Esophagus squamous epithelium (tissue), 5 donors: ENCODE results near the gene MMADHC. TPM values are rescaled to one million over a fixed set of nuclear protein-coding genes. Genes with fewer than 3 reads are reported as not detected.
A peak's percentile ranks its signal among the peaks of the same experiment; 100 is the strongest.

Experiments used
- DNase-seq: peaks from one replicate; lab custom pipeline; 2025; lab: John Stamatoyannopoulos, UW
- H3K27ac ChIP-seq, 4 donors: fragments of 200-600 bp; sonication (generic); one replicate each; pipeline ENCODE4 v1.5.1; 2016 to 2019; ENCODE audit warnings: mild to moderate bottlenecking in 1 of 4
- H3K27me3 ChIP-seq, 4 donors: fragments of 200-600 bp; sonication (generic); 1 replicate in 3 of 4; 2 replicates in 1 of 4; pipeline versions ENCODE4 v1.5.1 to v1.6.0; 2017 to 2021; ENCODE audit warnings: antibody characterized with exemption in 1 of 4
- H3K36me3 ChIP-seq, 3 donors: fragments of 200-600 bp; sonication (generic); one replicate each; pipeline ENCODE4 v1.5.1; 2016 to 2019
- H3K4me1 ChIP-seq, 3 donors: fragments of 200-600 bp; sonication (generic); one replicate each; pipeline ENCODE4 v1.5.1; 2017 to 2019
- H3K4me3 ChIP-seq, 4 donors: fragments of 200-600 bp; sonication (generic); 1 replicate in 3 of 4; 2 replicates in 1 of 4; pipeline ENCODE4 v1.5.1; 2016 to 2019; ENCODE audit warnings: mild to moderate bottlenecking in 2 of 4, moderate library complexity in 1 of 4
- H3K9me3 ChIP-seq, 3 donors: fragments of 200-600 bp; sonication (generic); one replicate each; pipeline ENCODE4 v1.5.1; 2016 to 2019
- CTCF ChIP-seq, 6 experiments: fragments of 450-650 bp in 4 of 6; fragments of 200-600 bp in 2 of 6; sonication (generic) in 2 of 6; IDR thresholded peaks; one replicate each; pipeline ENCODE4 v1.5.1; 2016 to 2019; ENCODE audit warnings: antibody characterized with exemption in 6 of 6, mild to moderate bottlenecking in 4 of 6, moderate library complexity in 4 of 6
- POLR2A ChIP-seq, 4 donors: fragments of 450-650 bp; IDR thresholded peaks; one replicate each; pipeline ENCODE4 v1.6.1; 2017; ENCODE audit warnings: antibody characterized with exemption in 4 of 4, mild to moderate bottlenecking in 4 of 4, moderate library complexity in 3 of 4
- WGBS, 2 donors: methylation state at CpG; one replicate each; pipeline ENCODE4 v1.1.5; 2018; 5-methylcytosine and 5-hydroxymethylcytosine counted together
- intact Hi-C: fragments of 100-400 bp; cut with DNase I; formaldehyde crosslinking; loops from one replicate; pipeline ENCODE4 v1.15.0; 2022
- total RNA-seq, 4 donors: library from RNA; depleted of rRNA; stranded (reverse); fragments of >200 nt; gene quantifications; one replicate each; pipeline ENCODE4 v1.1.0, GENCODE V29; 2016
- donor health status: DM: yes; HTN: yes; CAD: no.

MMADHC gene
- total RNA-seq, 4 donors from 2014 or later: 71.9 to 134 (median 110) TPM

DNA sequence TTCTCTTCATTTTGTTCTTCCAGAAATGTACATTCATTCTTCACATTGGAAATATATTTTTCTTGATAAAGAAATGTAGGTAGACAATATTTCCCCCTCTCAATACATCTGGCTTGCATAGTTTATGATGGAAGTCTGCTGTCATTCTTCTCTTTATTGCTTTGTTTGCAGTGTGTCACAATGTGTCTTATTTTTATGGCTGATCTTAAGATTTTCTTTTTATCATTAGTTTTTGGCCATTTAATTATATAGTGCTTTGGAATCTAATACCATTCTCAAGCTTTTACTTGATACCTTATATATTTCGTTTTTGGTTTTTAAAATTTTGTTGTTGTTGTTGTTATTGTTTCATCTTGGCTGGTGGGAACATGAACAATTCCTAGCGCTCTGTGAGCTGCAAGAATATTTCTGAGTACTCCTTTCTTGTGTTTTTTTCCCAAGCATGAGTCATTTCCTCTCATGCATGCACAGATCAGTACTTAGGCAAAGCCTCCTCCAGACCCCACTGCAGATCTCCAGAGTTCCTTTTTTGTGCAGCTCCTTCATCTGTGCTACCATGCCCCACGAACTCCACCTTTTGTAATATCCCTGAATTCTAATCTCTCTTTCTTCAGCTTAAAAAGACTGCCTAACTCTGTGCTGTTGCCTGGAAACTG is 13.7 kb upstream of the MMADHC start:
- H3K36me3 ChIP-seq: no peaks in the 10 kb centered on the region
- H3K27ac ChIP-seq: no peak overlapping the region
- H3K4me1 ChIP-seq: peaks cover 0 to 10% (median 2%) of the 10 kb centered on the region in 3 donors
- no peaks in the 10 kb centered on the region for H3K27me3 ChIP-seq
- intact Hi-C loops: no loop called here
- no peak for DNase-seq
- no peak for TF ChIP-seq CTCF (IDR thresholded peaks at IDR 0.05)
- TF ChIP-seq POLR2A (IDR thresholded peaks at IDR 0.05): no peak
- no peak overlapping the region for H3K4me3 ChIP-seq
- 28 to 38% methylated on average over 3 of the region's 3 CpGs for WGBS, 2 donors
- no peaks in the 10 kb centered on the region for H3K9me3 ChIP-seq

- Histone ChIP-seq H3K36me3 (no peaks in the 10 kb centered on the region), H3K4me3 (peak overlapping the region in 1 of 4 donors; percentile 26), H3K9me3 (no peaks in the 10 kb centered on the region), H3K27ac (no peak overlapping the region), H3K4me1 (peaks cover 0 to 10% (median 2%) of the 10 kb centered on the region in 3 donors), H3K27me3 (no peaks in the 10 kb centered on the region)
- TF ChIP-seq CTCF (IDR thresholded peaks at IDR 0.05): peak; percentile 63 to 83 (median 76)
- TF ChIP-seq POLR2A (IDR thresholded peaks at IDR 0.05): no peak
- WGBS, 2 donors: 18 to 23% methylated on average over 8 to 13 of the region's 13 CpGs
- no peak for DNase-seq
- intact Hi-C loops: loop anchor here (10.0 kb wide), 2 partner anchors 887 to 1647 kb away; partner anchors contain the start of gene RND3
Observed at GRCh38 chr2:149597668-149598326, 10.2 kb upstream of the MMADHC start.

GRCh38 chr2:149597050-149597667 is 9.6 kb upstream of the MMADHC start:
- WGBS, 2 donors: 46 to 51% methylated on average over 7 of the region's 7 CpGs
- no peaks in the 10 kb centered on the region for H3K36me3 ChIP-seq

DNA sequence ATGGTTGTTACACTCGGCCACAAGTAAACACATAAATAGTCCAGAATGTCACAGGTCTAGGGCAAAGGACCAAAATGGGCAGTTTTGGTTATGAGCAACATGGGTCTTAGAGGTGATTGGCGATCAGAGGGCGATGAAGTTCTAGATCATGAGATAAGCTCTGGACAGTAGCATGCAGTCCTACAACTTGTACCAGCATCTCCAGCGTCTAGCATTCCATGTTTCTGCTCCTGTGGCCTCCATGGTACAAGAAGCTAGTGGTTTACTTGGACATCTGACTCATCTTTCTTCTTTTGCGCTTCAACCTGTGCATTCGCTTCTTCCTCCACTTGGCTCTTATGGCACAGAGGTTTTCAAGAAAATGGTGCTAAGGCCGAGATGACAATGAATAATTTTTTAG is 8.9 kb upstream of the MMADHC start:
- H3K27ac ChIP-seq: no peak overlapping the region
- H3K4me1 ChIP-seq: peaks cover 0 to 10% (median 2%) of the 10 kb centered on the region in 3 donors
- 89 to 91% methylated on average over 7 of the region's 7 CpGs for WGBS, 2 donors
- no peaks in the 10 kb centered on the region for H3K27me3 ChIP-seq
- TF ChIP-seq POLR2A (IDR thresholded peaks at IDR 0.05): no peak
- no peak for TF ChIP-seq CTCF (IDR thresholded peaks at IDR 0.05)
- intact Hi-C loops: loop anchor here (10.0 kb wide), 2 partner anchors 888 to 1648 kb away; partner anchors contain the start of gene RND3
- H3K4me3 ChIP-seq: no peak overlapping the region
- no peak for DNase-seq
- no peaks in the 10 kb centered on the region for H3K36me3 ChIP-seq
- no peaks in the 10 kb centered on the region for H3K9me3 ChIP-seq

More at GRCh38 chr2:149597050-149597667, 9.6 kb upstream of the MMADHC start:
- no peaks in the 10 kb centered on the region for H3K27me3 ChIP-seq
- no peak overlapping the region for H3K4me3 ChIP-seq
- no peaks in the 10 kb centered on the region for H3K9me3 ChIP-seq
- H3K4me1 ChIP-seq: peaks cover 0 to 10% (median 2%) of the 10 kb centered on the region in 3 donors
- no peak overlapping the region for H3K27ac ChIP-seq
- DNase-seq: no peak
- intact Hi-C loops: loop anchor here (10.0 kb wide), 2 partner anchors 888 to 1648 kb away; partner anchors contain the start of gene RND3
- TF ChIP-seq POLR2A (IDR thresholded peaks at IDR 0.05): no peak
- TF ChIP-seq CTCF (IDR thresholded peaks at IDR 0.05): no peak
